A673 (cell line): ENCODE data around the gene CEP85L.

ENCODE experiments used
- EZH2 ChIP-seq: fragments of 200-600 bp; sonication (generic); IDR thresholded peaks from 2 replicates; pipeline ENCODE4 v1.6.1; 2017; ENCODE audit warnings: borderline replicate concordance, low read depth, mild to moderate bottlenecking, mixed read lengths, antibody characterized with exemption, low read length; ENCODE audit not compliant: poor library complexity, severe bottlenecking
- TF ChIP-seq, protein P1 (sequence below): fragments of 300-800, 200-600 bp; sonication (generic); conservative IDR thresholded peaks from 2 replicates; pipeline ENCODE4 v1.5.1; 2017; ENCODE audit warnings: low read depth, mild to moderate bottlenecking, antibody characterized with exemption, low read length, moderate library complexity, mixed read lengths

DNA sequence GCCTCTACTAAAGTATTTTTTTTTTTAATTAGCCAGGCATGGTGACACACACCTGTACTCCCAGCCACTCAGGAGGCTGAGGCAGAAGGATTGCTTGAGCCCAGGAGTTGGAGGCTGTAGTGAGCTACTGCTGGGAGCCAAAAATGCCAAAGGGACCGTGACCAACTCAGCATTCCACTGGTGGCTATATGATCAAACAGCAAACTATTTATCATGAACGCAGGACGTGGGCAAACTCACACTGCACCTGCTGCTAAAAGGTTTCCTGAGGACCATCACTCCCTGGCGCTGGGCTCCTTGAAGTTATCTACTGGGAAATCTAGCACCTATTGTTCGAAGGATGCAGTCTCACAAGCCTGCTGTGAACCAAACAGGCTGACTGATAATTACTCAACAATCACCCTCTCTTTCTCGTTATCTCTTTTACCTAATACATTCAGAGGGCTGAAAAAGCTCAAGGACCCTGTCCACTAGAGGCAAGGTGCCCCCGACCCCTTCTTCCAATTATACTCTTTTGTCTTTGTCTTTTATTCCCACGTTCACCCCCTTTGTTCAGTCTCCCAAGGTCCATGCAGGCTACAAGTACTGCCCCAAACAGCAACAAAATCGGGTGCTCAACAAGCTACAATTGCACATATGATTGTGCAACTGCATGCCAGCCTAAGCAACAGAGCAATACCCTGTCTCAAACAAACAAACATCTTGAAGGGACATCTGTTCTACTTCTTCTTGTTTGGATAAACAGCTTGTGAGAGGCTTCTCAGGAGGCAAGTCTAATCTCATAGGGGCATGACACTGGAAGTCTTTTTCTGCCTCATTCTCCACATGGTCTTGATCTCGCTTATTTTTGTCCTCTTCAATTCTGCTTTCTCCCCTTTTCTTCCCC is 151.0 kb downstream of the CEP85L start:
- TF ChIP-seq, protein P1, sequence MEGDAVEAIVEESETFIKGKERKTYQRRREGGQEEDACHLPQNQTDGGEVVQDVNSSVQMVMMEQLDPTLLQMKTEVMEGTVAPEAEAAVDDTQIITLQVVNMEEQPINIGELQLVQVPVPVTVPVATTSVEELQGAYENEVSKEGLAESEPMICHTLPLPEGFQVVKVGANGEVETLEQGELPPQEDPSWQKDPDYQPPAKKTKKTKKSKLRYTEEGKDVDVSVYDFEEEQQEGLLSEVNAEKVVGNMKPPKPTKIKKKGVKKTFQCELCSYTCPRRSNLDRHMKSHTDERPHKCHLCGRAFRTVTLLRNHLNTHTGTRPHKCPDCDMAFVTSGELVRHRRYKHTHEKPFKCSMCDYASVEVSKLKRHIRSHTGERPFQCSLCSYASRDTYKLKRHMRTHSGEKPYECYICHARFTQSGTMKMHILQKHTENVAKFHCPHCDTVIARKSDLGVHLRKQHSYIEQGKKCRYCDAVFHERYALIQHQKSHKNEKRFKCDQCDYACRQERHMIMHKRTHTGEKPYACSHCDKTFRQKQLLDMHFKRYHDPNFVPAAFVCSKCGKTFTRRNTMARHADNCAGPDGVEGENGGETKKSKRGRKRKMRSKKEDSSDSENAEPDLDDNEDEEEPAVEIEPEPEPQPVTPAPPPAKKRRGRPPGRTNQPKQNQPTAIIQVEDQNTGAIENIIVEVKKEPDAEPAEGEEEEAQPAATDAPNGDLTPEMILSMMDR: no peak
- TF ChIP-seq EZH2: no peak
